Vagina (tissue), 2 donors: Measurements from ENCODE around the gene AMZ1. TPM values are rescaled to one million over a fixed set of nuclear protein-coding genes. Genes with fewer than 3 reads are reported as not detected.
A peak's percentile ranks its signal among the peaks of the same experiment; 100 is the strongest.
"Not testable (repeated sequence)": the region's sequence is repeated elsewhere in the genome, so short reads cannot be mapped to it uniquely, and the experiment has no call there.

Source experiments
- DNase-seq, 2 donors: peaks; one replicate each; pipeline ENCODE4 v3.0.0-alpha.2; 2017; ENCODE audit errors: extremely low spot score in 2 of 2
- H3K27ac ChIP-seq: fragments of 200-600 bp; sonication (generic); one replicate; pipeline ENCODE4 v1.5.1; 2019
- H3K27me3 ChIP-seq: fragments of 200-600 bp; sonication (generic); one replicate; pipeline ENCODE4 v1.5.1; 2019
- H3K36me3 ChIP-seq, 2 donors: fragments of 200-600 bp; sonication (generic); one replicate each; pipeline ENCODE4 v1.5.1; 2017 to 2019
- H3K4me1 ChIP-seq: fragments of 200-600 bp; sonication (generic); one replicate; pipeline ENCODE4 v1.5.1; 2019
- H3K4me3 ChIP-seq, 2 donors: fragments of 200-600 bp; sonication (generic); 1 replicate in 1 of 2; 2 replicates in 1 of 2; pipeline ENCODE4 v1.5.1; 2016 to 2019
- H3K9me3 ChIP-seq: fragments of 200-600 bp; sonication (generic); one replicate; pipeline ENCODE4 v1.5.1; 2019
- CTCF ChIP-seq, 3 experiments: fragments of 450-650 bp in 2 of 3; fragments of 200-600 bp in 1 of 3; sonication (generic) in 1 of 3; IDR thresholded peaks; one replicate each; pipeline ENCODE4 v1.5.1; 2017 to 2019; ENCODE audit warnings: antibody characterized with exemption in 3 of 3, mild to moderate bottlenecking in 2 of 3, moderate library complexity in 2 of 3
- POLR2A ChIP-seq, 2 donors: fragments of 450-650 bp; IDR thresholded peaks; one replicate each; pipeline ENCODE4 v1.6.1; 2017; ENCODE audit warnings: antibody characterized with exemption in 2 of 2, mild to moderate bottlenecking in 2 of 2, moderate library complexity in 2 of 2
- POLR2AphosphoS5 ChIP-seq, 2 donors: sonication (generic); formaldehyde crosslinking; IDR thresholded peaks; one replicate each; pipeline ENCODE4 v1.9.0; 2017; ENCODE audit warnings: antibody characterized with exemption in 2 of 2, mild to moderate bottlenecking in 2 of 2, low read depth in 1 of 2; ENCODE audit not compliant: insufficient read depth in 1 of 2
- intact Hi-C: fragments of 100-400 bp; cut with DNase I; formaldehyde crosslinking; loops from one replicate; pipeline ENCODE4 v1.15.1; 2023
- total RNA-seq: library from RNA; depleted of rRNA; stranded (reverse); fragments of >200 nt; gene quantifications from one replicate; pipeline ENCODE4 v1.2.3, GENCODE V29; 2016

Gene AMZ1
- total RNA-seq, 1 donor from 2014 or later = 1.2 TPM

GRCh38 chr7:2725178-2726105, 37.4 kb downstream of the AMZ1 start:
- no peaks in the 10 kb centered on the region for H3K27me3 ChIP-seq
- no peak for TF ChIP-seq POLR2A (IDR thresholded peaks at IDR 0.05)
- TF ChIP-seq CTCF (IDR thresholded peaks at IDR 0.05) = no peak
- TF ChIP-seq POLR2AphosphoS5 (IDR thresholded peaks at IDR 0.05; ENCODE audit: insufficient read depth in 1 of 2, low read depth in 1 of 2) = no peak
- intact Hi-C loops = no loop called here
- no peak for DNase-seq
- no peak overlapping the region for H3K4me3 ChIP-seq
- H3K27ac ChIP-seq = no peak overlapping the region
- H3K4me1 ChIP-seq = no peaks in the 10 kb centered on the region
- peaks cover 0 to 16% of the 10 kb centered on the region in 2 donors for H3K36me3 ChIP-seq
- H3K9me3 ChIP-seq = no peaks in the 10 kb centered on the region

DNA sequence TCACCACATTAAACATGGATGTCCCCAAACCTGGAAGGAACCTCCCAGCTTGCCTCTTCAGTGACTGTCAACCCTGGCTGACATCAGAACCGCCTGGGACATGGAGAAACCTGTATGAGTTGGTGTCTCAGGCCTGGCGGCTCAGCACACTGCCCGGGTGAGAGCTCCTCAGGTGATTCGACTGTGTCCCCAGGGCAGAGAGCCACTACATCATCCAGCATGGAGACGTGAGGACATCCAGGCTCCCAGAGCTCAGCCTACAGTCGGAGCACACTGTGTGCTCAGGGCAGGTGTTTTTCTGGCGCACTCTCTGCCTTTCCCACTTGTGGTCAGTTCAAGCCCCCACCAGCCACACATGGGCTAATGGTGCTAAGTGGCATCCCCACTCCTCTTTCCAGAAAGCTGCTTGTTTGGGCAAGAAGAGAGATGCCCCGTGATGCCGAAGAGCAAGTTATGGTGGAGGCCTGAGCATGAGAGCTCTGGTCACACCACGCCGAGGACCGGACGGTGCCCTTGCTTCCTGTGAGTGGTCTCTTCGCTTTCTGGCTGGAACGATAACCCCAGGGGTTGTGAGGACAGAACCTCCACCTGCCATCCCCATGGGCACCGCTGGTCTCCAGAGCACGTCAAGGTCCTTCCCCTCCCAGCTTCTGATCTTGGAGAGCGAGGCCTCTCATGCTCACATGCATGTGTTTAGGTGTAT, 38.5 kb downstream of the AMZ1 start:
- Histone ChIP-seq H3K4me1 (no peaks in the 10 kb centered on the region), H3K36me3 (peaks cover 0 to 24% of the 10 kb centered on the region in 2 donors), H3K27ac (no peak overlapping the region), H3K9me3 (no peaks in the 10 kb centered on the region), H3K4me3 (no peak overlapping the region), H3K27me3 (no peaks in the 10 kb centered on the region)
- TF ChIP-seq CTCF (IDR thresholded peaks at IDR 0.05) (no peak), POLR2A (IDR thresholded peaks at IDR 0.05) (no peak), POLR2AphosphoS5 (IDR thresholded peaks at IDR 0.05; ENCODE audit: insufficient read depth in 1 of 2, low read depth in 1 of 2) (no peak)
- intact Hi-C loops = no loop called here
- no peak for DNase-seq

DNA sequence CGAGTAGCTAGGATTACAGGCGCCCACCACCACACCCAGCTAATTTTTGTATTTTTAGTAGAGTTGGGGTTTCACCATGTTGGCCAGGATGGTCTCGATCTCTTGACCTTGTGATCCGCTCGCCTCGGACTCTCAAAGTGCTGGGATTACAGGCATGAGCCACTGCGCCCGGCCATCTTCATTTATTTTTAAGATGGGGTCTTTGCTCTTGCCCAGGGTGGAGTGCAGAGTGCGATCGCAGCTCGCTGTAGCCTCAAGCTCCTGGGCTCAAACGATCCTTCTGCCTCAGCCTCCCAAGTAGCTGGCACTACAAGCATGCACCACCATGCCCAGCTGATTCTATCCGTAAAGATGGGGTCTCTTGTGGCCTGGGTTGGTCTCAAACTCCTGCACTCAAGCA, 39.2 kb downstream of the AMZ1 start:
- peaks cover 0 to 26% of the 10 kb centered on the region in 2 donors for H3K36me3 ChIP-seq
- H3K27me3 ChIP-seq, H3K27ac ChIP-seq, H3K9me3 ChIP-seq, DNase-seq, H3K4me3 ChIP-seq, intact Hi-C loops, H3K4me1 ChIP-seq: not testable (repeated sequence)

DNA sequence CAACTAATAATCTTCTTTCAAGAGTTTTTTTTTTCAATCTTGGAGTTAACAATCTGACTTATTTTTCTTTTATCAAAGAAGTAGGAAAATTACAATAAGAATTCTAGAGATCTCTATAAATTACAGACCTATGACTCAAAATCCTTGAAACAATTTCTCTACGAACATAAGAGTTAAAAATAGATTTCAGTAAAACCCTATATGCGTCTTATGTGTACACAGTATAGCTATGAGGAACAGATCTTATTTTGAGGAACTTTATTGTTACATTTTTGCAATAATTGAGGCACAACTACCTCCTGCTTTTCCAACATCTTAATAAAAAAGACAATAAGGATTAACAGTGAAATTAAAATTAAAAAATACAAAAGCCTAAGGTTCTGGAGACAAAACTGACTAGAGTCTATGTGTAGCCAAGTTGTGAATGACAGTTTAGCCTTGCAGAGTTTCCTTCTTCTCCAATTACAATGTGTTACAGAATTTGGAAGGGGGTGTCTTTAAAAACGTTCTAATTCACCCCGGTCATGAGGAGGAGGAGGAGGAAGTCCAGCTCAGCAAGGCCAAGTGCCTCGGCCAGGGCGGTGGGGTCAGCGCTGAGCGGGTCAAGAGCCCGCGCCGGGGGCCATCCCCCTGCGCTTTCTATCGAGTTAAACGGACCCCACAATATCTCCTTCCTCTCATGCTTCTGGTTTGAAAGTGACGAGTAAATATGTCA, 40.5 kb downstream of the AMZ1 start:
- H3K9me3 ChIP-seq = no peaks in the 10 kb centered on the region
- H3K27me3 ChIP-seq = no peaks in the 10 kb centered on the region
- H3K4me1 ChIP-seq = peaks cover 9% of the 10 kb centered on the region
- H3K36me3 ChIP-seq = peaks cover 0 to 21% of the 10 kb centered on the region in 2 donors
- TF ChIP-seq CTCF (IDR thresholded peaks at IDR 0.05) (no peak), POLR2AphosphoS5 (IDR thresholded peaks at IDR 0.05; ENCODE audit: insufficient read depth in 1 of 2, low read depth in 1 of 2) (no peak)
- H3K4me3 ChIP-seq = no peak overlapping the region
- no peak for DNase-seq
- peak overlapping the region; percentile 44 for H3K27ac ChIP-seq
- intact Hi-C loops = no loop called here

GRCh38 chr7:2729031-2729892, 41.3 kb downstream of the AMZ1 start:
- no peak for DNase-seq

More at GRCh38 chr7:2729031-2729892, 41.3 kb downstream of the AMZ1 start:
- Histone ChIP-seq H3K9me3 (no peaks in the 10 kb centered on the region), H3K4me3 (no peak overlapping the region), H3K4me1 (peaks cover 17% of the 10 kb centered on the region), H3K27ac (peak overlapping the region; percentile 44), H3K27me3 (no peaks in the 10 kb centered on the region), H3K36me3 (peaks cover 0 to 19% of the 10 kb centered on the region in 2 donors)
- intact Hi-C loops = no loop called here
- TF ChIP-seq CTCF (IDR thresholded peaks at IDR 0.05) = no peak
